ENCODE results near the gene NWD2.
"Not testable (repeated sequence)": the region's sequence is repeated elsewhere in the genome, so short reads cannot be mapped to it uniquely, and the experiment has no call there.

NWD2 gene

GRCh38 chr4:37470245-37470644, 225.7 kb downstream of the NWD2 start:
- no peak for DNase-seq (ENCODE audit: low spot score)

GRCh38 chr4:37471093-37471492, 226.6 kb downstream of the NWD2 start:
- DNase-seq (ENCODE audit: low spot score): no peak

GRCh38 chr4:37471971-37472370, 227.4 kb downstream of the NWD2 start:
- DNase-seq (ENCODE audit: low spot score): no peak

GRCh38 chr4:37473807-37474206, 229.3 kb downstream of the NWD2 start:
- no peak for DNase-seq (ENCODE audit: low spot score)

- DNase-seq (ENCODE audit: low spot score): no peak
Observed at GRCh38 chr4:37475087-37475486, 230.5 kb downstream of the NWD2 start.

- DNase-seq (ENCODE audit: low spot score): no peak
Observed at GRCh38 chr4:37475776-37476175, 231.2 kb downstream of the NWD2 start.

GRCh38 chr4:37476256-37476655, 231.7 kb downstream of the NWD2 start:
- no peak for DNase-seq (ENCODE audit: low spot score)

- DNase-seq (ENCODE audit: low spot score): no peak
Observed at GRCh38 chr4:37476691-37477090, 232.1 kb downstream of the NWD2 start.

- DNase-seq (ENCODE audit: low spot score): no peak
Observed at GRCh38 chr4:37477126-37477525, 232.6 kb downstream of the NWD2 start.

- no peak for DNase-seq (ENCODE audit: low spot score)
Observed at GRCh38 chr4:37478151-37478550, 233.6 kb downstream of the NWD2 start.

GRCh38 chr4:37480509-37480908, 236.0 kb downstream of the NWD2 start:
- DNase-seq (ENCODE audit: low spot score): no peak

- DNase-seq (ENCODE audit: low spot score): no peak
Observed at GRCh38 chr4:37481547-37482122, 237.1 kb downstream of the NWD2 start.

- DNase-seq (ENCODE audit: low spot score): no peak
Observed at GRCh38 chr4:37482236-37482913, 237.8 kb downstream of the NWD2 start.

GRCh38 chr4:37483610-37484009, 239.1 kb downstream of the NWD2 start:
- no peak for DNase-seq (ENCODE audit: low spot score)

- no peak for DNase-seq (ENCODE audit: low spot score)
Observed at GRCh38 chr4:37486166-37486565, 241.6 kb downstream of the NWD2 start.

GRCh38 chr4:37487668-37488067, 243.1 kb downstream of the NWD2 start:
- DNase-seq (ENCODE audit: low spot score): no peak

GRCh38 chr4:37489697-37490096, 245.2 kb downstream of the NWD2 start:
- no peak for DNase-seq (ENCODE audit: low spot score)

GRCh38 chr4:37490391-37491347, 246.1 kb downstream of the NWD2 start:
- DNase-seq (ENCODE audit: low spot score): no peak

GRCh38 chr4:37495353-37495752, 250.8 kb downstream of the NWD2 start:
- not testable (repeated sequence) for DNase-seq (ENCODE audit: low spot score)

Data from iPS-NIHi11 (cell line).